SU-DHL-6 (cell line): Measurements from ENCODE around the gene CAPN5.

ENCODE experiments used
- CTCF ChIP-seq: fragments of 200-600 bp; sonication (generic); IDR thresholded peaks from one replicate; pipeline ENCODE4 v1.5.1; 2017; ENCODE audit warnings: antibody characterized with exemption, mild to moderate bottlenecking, low read length, moderate library complexity; ENCODE audit not compliant: insufficient read depth, poor library complexity, severe bottlenecking
- EZH2phosphoT487 ChIP-seq: fragments of 200-600 bp; sonication (generic), shearing (Covaris generic); conservative IDR thresholded peaks from 2 replicates; pipeline ENCODE4 v1.6.1; 2018; ENCODE audit warnings: mild to moderate bottlenecking, antibody characterized with exemption, low read length, moderate library complexity, mixed read lengths

- TF ChIP-seq CTCF (no peak), EZH2phosphoT487 (no peak)
Observed at GRCh38 chr11:77173494-77173893, 106.7 kb downstream of the CAPN5 start.
